ENCODE data around the gene SLC41A3. TPM values are rescaled to one million over a fixed set of nuclear protein-coding genes. Genes with fewer than 3 reads are reported as not detected.

The SLC41A3 gene
- total and polyA plus RNA-seq, 4 donors = 9.3 to 19.8 (median 12.7) TPM

DNA sequence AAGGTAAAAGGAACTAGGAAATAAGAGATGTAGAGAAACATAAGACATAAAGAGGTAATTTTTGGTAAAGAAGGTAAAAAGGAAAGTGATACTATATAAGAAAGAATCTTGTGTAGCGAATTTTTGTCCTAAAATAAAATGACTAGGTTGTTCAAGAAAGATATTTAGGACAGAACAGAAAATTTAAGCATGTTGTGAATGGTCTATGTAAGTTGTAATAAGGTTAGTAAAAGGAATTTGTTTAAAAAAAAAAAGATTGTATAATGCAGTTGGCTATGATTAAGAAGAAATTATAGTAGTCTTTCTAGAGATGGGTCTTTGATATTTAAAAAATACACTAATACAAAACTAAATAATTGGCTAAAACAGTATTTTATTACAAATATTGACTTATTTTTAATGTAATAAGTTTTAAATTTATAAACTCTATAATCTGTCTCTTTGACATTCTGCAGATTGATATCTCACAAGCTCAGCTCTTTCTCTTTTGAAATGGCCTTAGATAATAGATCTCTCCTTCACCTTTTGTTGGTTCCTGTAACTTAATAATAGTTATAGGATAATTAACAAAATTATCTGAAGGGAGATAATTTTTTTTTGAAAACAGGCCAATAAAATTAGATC, 3.7 kb upstream of the SLC41A3 start:
- Histone ChIP-seq H3K27me3 (ENCODE audit: control insufficient read depth in 4 of 4, insufficient read depth in 4 of 4, low read length in 3 of 4) (no peaks in the 10 kb centered on the region), H3K36me3 (ENCODE audit: control insufficient read depth in 4 of 4, insufficient read depth in 3 of 4, low read depth in 1 of 4, low read length in 3 of 4) (no peaks in the 10 kb centered on the region), H3K9ac (ENCODE audit: low read depth in 1 of 2, low read length in 2 of 2) (no peak overlapping the region), H3K4me3 (ENCODE audit: low read depth in 1 of 3, low read length in 3 of 3) (no peak overlapping the region), H3K4me1 (ENCODE audit: control insufficient read depth in 4 of 4, insufficient read depth in 4 of 4, low read length in 3 of 4) (peaks cover 0 to 12% (median 4%) of the 10 kb centered on the region in 4 donors), H3K27ac (ENCODE audit: low read depth in 1 of 2, low read length in 2 of 2) (no peak overlapping the region), H3K9me3 (ENCODE audit: control insufficient read depth in 4 of 4, low read length in 3 of 4) (no peaks in the 10 kb centered on the region)
- TF ChIP-seq JUND (IDR thresholded peaks at IDR 0.05) (no peak), FOXA2 (IDR thresholded peaks at IDR 0.05) (no peak), HNF4G (IDR thresholded peaks at IDR 0.05) (no peak), HNF4A (conservative IDR thresholded peaks at IDR 0.05) (no peak), GABPA (IDR thresholded peaks at IDR 0.05 in 1 of 2, conservative IDR thresholded peaks at IDR 0.05 in 1 of 2) (no peak), SP1 (IDR thresholded peaks at IDR 0.05) (no peak)
- TF ChIP-seq, protein P1, sequence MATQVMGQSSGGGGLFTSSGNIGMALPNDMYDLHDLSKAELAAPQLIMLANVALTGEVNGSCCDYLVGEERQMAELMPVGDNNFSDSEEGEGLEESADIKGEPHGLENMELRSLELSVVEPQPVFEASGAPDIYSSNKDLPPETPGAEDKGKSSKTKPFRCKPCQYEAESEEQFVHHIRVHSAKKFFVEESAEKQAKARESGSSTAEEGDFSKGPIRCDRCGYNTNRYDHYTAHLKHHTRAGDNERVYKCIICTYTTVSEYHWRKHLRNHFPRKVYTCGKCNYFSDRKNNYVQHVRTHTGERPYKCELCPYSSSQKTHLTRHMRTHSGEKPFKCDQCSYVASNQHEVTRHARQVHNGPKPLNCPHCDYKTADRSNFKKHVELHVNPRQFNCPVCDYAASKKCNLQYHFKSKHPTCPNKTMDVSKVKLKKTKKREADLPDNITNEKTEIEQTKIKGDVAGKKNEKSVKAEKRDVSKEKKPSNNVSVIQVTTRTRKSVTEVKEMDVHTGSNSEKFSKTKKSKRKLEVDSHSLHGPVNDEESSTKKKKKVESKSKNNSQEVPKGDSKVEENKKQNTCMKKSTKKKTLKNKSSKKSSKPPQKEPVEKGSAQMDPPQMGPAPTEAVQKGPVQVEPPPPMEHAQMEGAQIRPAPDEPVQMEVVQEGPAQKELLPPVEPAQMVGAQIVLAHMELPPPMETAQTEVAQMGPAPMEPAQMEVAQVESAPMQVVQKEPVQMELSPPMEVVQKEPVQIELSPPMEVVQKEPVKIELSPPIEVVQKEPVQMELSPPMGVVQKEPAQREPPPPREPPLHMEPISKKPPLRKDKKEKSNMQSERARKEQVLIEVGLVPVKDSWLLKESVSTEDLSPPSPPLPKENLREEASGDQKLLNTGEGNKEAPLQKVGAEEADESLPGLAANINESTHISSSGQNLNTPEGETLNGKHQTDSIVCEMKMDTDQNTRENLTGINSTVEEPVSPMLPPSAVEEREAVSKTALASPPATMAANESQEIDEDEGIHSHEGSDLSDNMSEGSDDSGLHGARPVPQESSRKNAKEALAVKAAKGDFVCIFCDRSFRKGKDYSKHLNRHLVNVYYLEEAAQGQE (IDR thresholded peaks at IDR 0.05) = no peak
- TF ChIP-seq, protein P2, sequence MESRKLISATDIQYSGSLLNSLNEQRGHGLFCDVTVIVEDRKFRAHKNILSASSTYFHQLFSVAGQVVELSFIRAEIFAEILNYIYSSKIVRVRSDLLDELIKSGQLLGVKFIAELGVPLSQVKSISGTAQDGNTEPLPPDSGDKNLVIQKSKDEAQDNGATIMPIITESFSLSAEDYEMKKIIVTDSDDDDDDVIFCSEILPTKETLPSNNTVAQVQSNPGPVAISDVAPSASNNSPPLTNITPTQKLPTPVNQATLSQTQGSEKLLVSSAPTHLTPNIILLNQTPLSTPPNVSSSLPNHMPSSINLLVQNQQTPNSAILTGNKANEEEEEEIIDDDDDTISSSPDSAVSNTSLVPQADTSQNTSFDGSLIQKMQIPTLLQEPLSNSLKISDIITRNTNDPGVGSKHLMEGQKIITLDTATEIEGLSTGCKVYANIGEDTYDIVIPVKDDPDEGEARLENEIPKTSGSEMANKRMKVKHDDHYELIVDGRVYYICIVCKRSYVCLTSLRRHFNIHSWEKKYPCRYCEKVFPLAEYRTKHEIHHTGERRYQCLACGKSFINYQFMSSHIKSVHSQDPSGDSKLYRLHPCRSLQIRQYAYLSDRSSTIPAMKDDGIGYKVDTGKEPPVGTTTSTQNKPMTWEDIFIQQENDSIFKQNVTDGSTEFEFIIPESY (IDR thresholded peaks at IDR 0.05) = no peak
- TF ChIP-seq, protein P3, sequence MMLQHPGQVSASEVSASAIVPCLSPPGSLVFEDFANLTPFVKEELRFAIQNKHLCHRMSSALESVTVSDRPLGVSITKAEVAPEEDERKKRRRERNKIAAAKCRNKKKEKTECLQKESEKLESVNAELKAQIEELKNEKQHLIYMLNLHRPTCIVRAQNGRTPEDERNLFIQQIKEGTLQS (IDR thresholded peaks at IDR 0.05) = no peak
- TF ChIP-seq, protein P4, sequence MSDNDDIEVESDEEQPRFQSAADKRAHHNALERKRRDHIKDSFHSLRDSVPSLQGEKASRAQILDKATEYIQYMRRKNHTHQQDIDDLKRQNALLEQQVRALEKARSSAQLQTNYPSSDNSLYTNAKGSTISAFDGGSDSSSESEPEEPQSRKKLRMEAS (IDR thresholded peaks at IDR 0.05) = no peak
- TF ChIP-seq, protein P5, sequence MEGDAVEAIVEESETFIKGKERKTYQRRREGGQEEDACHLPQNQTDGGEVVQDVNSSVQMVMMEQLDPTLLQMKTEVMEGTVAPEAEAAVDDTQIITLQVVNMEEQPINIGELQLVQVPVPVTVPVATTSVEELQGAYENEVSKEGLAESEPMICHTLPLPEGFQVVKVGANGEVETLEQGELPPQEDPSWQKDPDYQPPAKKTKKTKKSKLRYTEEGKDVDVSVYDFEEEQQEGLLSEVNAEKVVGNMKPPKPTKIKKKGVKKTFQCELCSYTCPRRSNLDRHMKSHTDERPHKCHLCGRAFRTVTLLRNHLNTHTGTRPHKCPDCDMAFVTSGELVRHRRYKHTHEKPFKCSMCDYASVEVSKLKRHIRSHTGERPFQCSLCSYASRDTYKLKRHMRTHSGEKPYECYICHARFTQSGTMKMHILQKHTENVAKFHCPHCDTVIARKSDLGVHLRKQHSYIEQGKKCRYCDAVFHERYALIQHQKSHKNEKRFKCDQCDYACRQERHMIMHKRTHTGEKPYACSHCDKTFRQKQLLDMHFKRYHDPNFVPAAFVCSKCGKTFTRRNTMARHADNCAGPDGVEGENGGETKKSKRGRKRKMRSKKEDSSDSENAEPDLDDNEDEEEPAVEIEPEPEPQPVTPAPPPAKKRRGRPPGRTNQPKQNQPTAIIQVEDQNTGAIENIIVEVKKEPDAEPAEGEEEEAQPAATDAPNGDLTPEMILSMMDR (IDR thresholded peaks at IDR 0.05; ENCODE audit: low read depth, low read length, missing input control) = no peak
- WGBS = 90% methylated on average over 1 of the region's 1 CpG
- no peak for DNase-seq (ENCODE audit: low spot score)

DNA sequence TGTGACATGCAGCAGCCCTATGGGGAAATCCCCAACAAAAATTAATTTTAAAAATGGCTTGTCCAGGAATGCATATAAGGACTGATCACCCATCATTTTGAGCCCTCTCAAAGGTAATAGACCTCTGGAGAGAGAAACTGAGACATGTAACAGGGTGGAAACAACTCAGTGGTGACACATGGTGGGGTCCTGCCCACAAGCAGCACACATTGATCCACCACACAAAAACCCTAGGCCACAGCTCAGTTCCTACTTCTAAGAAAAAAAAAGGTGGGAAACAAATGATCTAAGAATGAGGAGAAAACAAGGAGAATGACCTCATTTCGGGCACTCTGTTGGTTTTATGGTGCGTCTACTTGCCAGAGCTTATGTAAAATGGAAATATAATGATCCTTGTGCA, 1.9 kb upstream of the SLC41A3 start:
- no peak overlapping the region for H3K9ac ChIP-seq (ENCODE audit: low read depth in 1 of 2, low read length in 2 of 2)
- H3K4me3 ChIP-seq (ENCODE audit: low read depth in 1 of 3, low read length in 3 of 3) = no peak overlapping the region
- peaks cover 0 to 12% (median 4%) of the 10 kb centered on the region in 4 donors for H3K4me1 ChIP-seq (ENCODE audit: control insufficient read depth in 4 of 4, insufficient read depth in 4 of 4, low read length in 3 of 4)
- 92% methylated on average over 2 of the region's 2 CpGs for WGBS
- TF ChIP-seq YY1 (IDR thresholded peaks at IDR 0.05) (no peak), EGR1 (IDR thresholded peaks at IDR 0.05; ENCODE audit: low read depth in 2 of 2) (no peak), SP1 (IDR thresholded peaks at IDR 0.05) (no peak), RXRA (IDR thresholded peaks at IDR 0.05) (no peak), FOXA2 (IDR thresholded peaks at IDR 0.05) (no peak), RAD21 (IDR thresholded peaks at IDR 0.05) (no peak), JUND (IDR thresholded peaks at IDR 0.05) (no peak), HNF4A (conservative IDR thresholded peaks at IDR 0.05) (no peak), GABPA (IDR thresholded peaks at IDR 0.05 in 1 of 2, conservative IDR thresholded peaks at IDR 0.05 in 1 of 2) (no peak)
- TF ChIP-seq, protein P2 (IDR thresholded peaks at IDR 0.05) = no peak
- TF ChIP-seq, protein P4 (IDR thresholded peaks at IDR 0.05) = no peak
- H3K27me3 ChIP-seq (ENCODE audit: control insufficient read depth in 4 of 4, insufficient read depth in 4 of 4, low read length in 3 of 4) = no peaks in the 10 kb centered on the region
- no peak for DNase-seq (ENCODE audit: low spot score)
- H3K36me3 ChIP-seq (ENCODE audit: control insufficient read depth in 4 of 4, insufficient read depth in 3 of 4, low read depth in 1 of 4, low read length in 3 of 4) = no peaks in the 10 kb centered on the region
- H3K9me3 ChIP-seq (ENCODE audit: control insufficient read depth in 4 of 4, low read length in 3 of 4) = no peaks in the 10 kb centered on the region
- H3K27ac ChIP-seq (ENCODE audit: low read depth in 1 of 2, low read length in 2 of 2) = no peak overlapping the region

Data from liver (tissue), 9 donors.